HepG2 (cell line): Measurements from ENCODE around the gene MEAK7.

Source experiments
- CREB1 ChIP-seq, 2 experiments: fragments of 450-650 bp in 1 of 2; IDR thresholded peaks; 2 replicates each; pipeline ENCODE4 v1.6.1; 2016 to 2017; ENCODE audit warnings: control low read depth in 1 of 2, mild to moderate bottlenecking in 1 of 2, missing compliant biosample characterization in 1 of 2, missing genetic modification characterization in 1 of 2
- CTCF ChIP-seq: sonication (generic); formaldehyde crosslinking; IDR thresholded peaks from 2 replicates; pipeline ENCODE4 v1.5.0; 2020; ENCODE audit warnings: mild to moderate bottlenecking, missing genetic modification reagents, moderate library complexity
- NR2F6 ChIP-seq, 2 experiments: IDR thresholded peaks; 2 replicates each; pipeline ENCODE4 v1.6.1; 2016; ENCODE audit warnings: antibody characterized with exemption in 1 of 2, mild to moderate bottlenecking in 1 of 2
- ZNF577 ChIP-seq: sonication (generic); formaldehyde crosslinking; IDR thresholded peaks from 2 replicates; pipeline ENCODE4 v1.4.0; 2020; ENCODE audit warnings: mild to moderate bottlenecking, low read depth, missing genetic modification reagents, borderline replicate concordance

- TF ChIP-seq NR2F6 (IDR thresholded peaks at IDR 0.05) (no peak), NR2F6 (CRISPR knock-in tag; IDR thresholded peaks at IDR 0.05) (no peak), CREB1 (IDR thresholded peaks at IDR 0.05) (no peak), CREB1 (CRISPR knock-in tag; IDR thresholded peaks at IDR 0.05) (no peak), ZNF577 (CRISPR knock-in tag) (no peak), CTCF (CRISPR knock-in tag) (no peak)
These were observed 27.2 kb upstream of the MEAK7 start for GRCh38 chr16:84531671-84532111.
